IPS DF 4.7 (cell line): ENCODE data around the gene GRAP2.

Experiments
- DNase-seq: peaks from one replicate; pipeline ENCODE4 v3.0.0-alpha.2; 2013; ENCODE audit warnings: low spot score; ENCODE audit errors: extremely low read depth

GRAP2 gene

GRCh38 chr22:40009951-40010671 lies 109.2 kb downstream of the GRAP2 start:
- no peak for DNase-seq

- DNase-seq: no peak
Measured at GRCh38 chr22:40010746-40011145, 109.9 kb downstream of the GRAP2 start.

GRCh38 chr22:40014667-40015248 lies 113.9 kb downstream of the GRAP2 start:
- DNase-seq: no peak

- DNase-seq: no peak
Measured at GRCh38 chr22:40015358-40015976, 114.6 kb downstream of the GRAP2 start.

GRCh38 chr22:40018051-40018450 lies 117.2 kb downstream of the GRAP2 start:
- DNase-seq: no peak

- no peak for DNase-seq
Measured at GRCh38 chr22:40019100-40019499, 118.2 kb downstream of the GRAP2 start.

- DNase-seq: no peak
Measured at GRCh38 chr22:40020956-40021355, 120.1 kb downstream of the GRAP2 start.

- no peak for DNase-seq
Measured at GRCh38 chr22:40021401-40022000, 120.6 kb downstream of the GRAP2 start.

GRCh38 chr22:40022536-40023240 lies 121.8 kb downstream of the GRAP2 start:
- no peak for DNase-seq
